CD14-positive monocyte (primary cell): ENCODE measurements around the gene NOXRED1. TPM values are rescaled to one million over a fixed set of nuclear protein-coding genes. Genes with fewer than 3 reads are reported as not detected.
A peak's percentile ranks its signal among the peaks of the same experiment; 100 is the strongest.

Experiments
- DNase-seq, 3 donors: peaks; one replicate each; pipeline ENCODE4 v3.0.0-alpha.2; 2011 to 2022
- H2AFZ ChIP-seq: 2 replicates; pipeline ENCODE4 v1.6.0; 2012; ENCODE audit warnings: mild to moderate bottlenecking, low read depth, low read length, inconsistent platforms; ENCODE audit not compliant: insufficient read depth, poor library complexity, severe bottlenecking
- H3K27ac ChIP-seq, 2 donors: 1 replicate in 1 of 2; 2 replicates in 1 of 2; pipeline ENCODE4 v1.5.1; 2012 to 2013; ENCODE audit warnings: low read length in 2 of 2, control low read depth in 1 of 2, inconsistent platforms in 1 of 2, low read depth in 1 of 2, mild to moderate bottlenecking in 1 of 2
- H3K27me3 ChIP-seq, 2 donors: one replicate each; pipeline versions ENCODE4 v1.6.0 to v1.6.1; 2011 to 2013; ENCODE audit warnings: low read length in 2 of 2; ENCODE audit not compliant: control insufficient read depth in 2 of 2, insufficient read depth in 2 of 2
- H3K36me3 ChIP-seq, 2 donors: replicated peaks in 1 of 2; 1 replicate in 1 of 2; 2 replicates in 1 of 2; pipeline versions ENCODE4 v1.5.1 to v1.6.1; 2012 to 2013; ENCODE audit warnings: low read length in 2 of 2, control low read depth in 1 of 2, inconsistent platforms in 1 of 2, mild to moderate bottlenecking in 1 of 2; ENCODE audit not compliant: insufficient read depth in 2 of 2, control insufficient read depth in 1 of 2
- H3K4me1 ChIP-seq, 2 donors: 1 replicate in 1 of 2; 2 replicates in 1 of 2; pipeline versions ENCODE4 v1.5.1 to v1.6.1; 2012 to 2013; ENCODE audit warnings: low read length in 2 of 2, control low read depth in 1 of 2, inconsistent platforms in 1 of 2, mild to moderate bottlenecking in 1 of 2, moderate library complexity in 1 of 2; ENCODE audit not compliant: insufficient read depth in 2 of 2, control insufficient read depth in 1 of 2
- H3K4me2 ChIP-seq: replicated peaks from 2 replicates; pipeline ENCODE3; 2012; ENCODE audit warnings: low read length, moderate library complexity, mild to moderate bottlenecking; ENCODE audit not compliant: poor library complexity, severe bottlenecking; ENCODE audit errors: extremely low read depth
- H3K4me3 ChIP-seq, 3 experiments: fragments of 200-600 bp in 1 of 3; sonication (generic) in 1 of 3; replicated peaks in 1 of 3; 1 replicate in 2 of 3; 2 replicates in 1 of 3; pipeline ENCODE4 v1.5.1; 2011 to 2013; ENCODE audit warnings: low read length in 3 of 3, mild to moderate bottlenecking in 3 of 3, control low read depth in 2 of 3, low read depth in 2 of 3, inconsistent platforms in 1 of 3, moderate library complexity in 1 of 3
- H3K79me2 ChIP-seq: 2 replicates; pipeline ENCODE4 v1.6.0; 2012; ENCODE audit warnings: mild to moderate bottlenecking, control low read depth, inconsistent platforms, low read length, moderate library complexity; ENCODE audit not compliant: insufficient read depth
- H3K9ac ChIP-seq: 2 replicates; pipeline ENCODE4 v1.6.0; 2017; ENCODE audit warnings: low read length, mild to moderate bottlenecking; ENCODE audit not compliant: insufficient read depth, poor library complexity, severe bottlenecking
- H3K9me3 ChIP-seq, 2 donors: replicated peaks in 1 of 2; 1 replicate in 1 of 2; 2 replicates in 1 of 2; pipeline versions ENCODE4 v1.5.1 to v1.6.1; 2012 to 2013; ENCODE audit warnings: low read length in 2 of 2, control low read depth in 1 of 2; ENCODE audit not compliant: control insufficient read depth in 1 of 2, insufficient read depth in 1 of 2
- H4K20me1 ChIP-seq: 2 replicates; pipeline ENCODE4 v1.6.0; 2012; ENCODE audit warnings: mild to moderate bottlenecking, low read length, control low read depth, moderate library complexity; ENCODE audit not compliant: insufficient read depth
- H3K27ac Mint-ChIP-seq, 7 donors: one replicate each; pipeline ENCODE4 v1.8.0; 2020; ENCODE audit warnings: mild to moderate bottlenecking in 7 of 7, mixed read lengths in 7 of 7, moderate library complexity in 6 of 7, inconsistent platforms in 2 of 7
- H3K27me3 Mint-ChIP-seq, 3 donors: one replicate each; pipeline ENCODE4 v1.8.0; 2021 to 2022; ENCODE audit warnings: low read depth in 3 of 3, mild to moderate bottlenecking in 3 of 3, mixed read lengths in 3 of 3, moderate library complexity in 3 of 3, inconsistent platforms in 1 of 3
- H3K36me3 Mint-ChIP-seq, 2 donors: one replicate each; pipeline ENCODE4 v1.8.0; 2020; ENCODE audit warnings: mixed read lengths in 2 of 2, inconsistent platforms in 1 of 2, mild to moderate bottlenecking in 1 of 2
- H3K4me1 Mint-ChIP-seq: one replicate; pipeline ENCODE4 v1.8.0; 2020; ENCODE audit warnings: mild to moderate bottlenecking, mixed read lengths
- H3K4me3 Mint-ChIP-seq, 2 donors: one replicate each; pipeline ENCODE4 v1.8.0; 2020; ENCODE audit warnings: mild to moderate bottlenecking in 2 of 2, mixed read lengths in 2 of 2, moderate library complexity in 1 of 2
- H3K9me3 Mint-ChIP-seq, 7 donors: one replicate each; pipeline ENCODE4 v1.8.0; 2020 to 2022; ENCODE audit warnings: mixed read lengths in 7 of 7, mild to moderate bottlenecking in 6 of 7, moderate library complexity in 6 of 7, inconsistent platforms in 2 of 7
- CTCF ChIP-seq: fragments of 200-600 bp; IDR thresholded peaks from one replicate; pipeline ENCODE4 v1.8.0; 2022; ENCODE audit warnings: antibody characterized with exemption, mild to moderate bottlenecking
- WGBS: methylation state at CpG from one replicate; pipeline ENCODE4 v1.1.5; 2013; ENCODE audit warnings: missing lambda C conversion rate; ENCODE audit not compliant: insufficient coverage; 5-methylcytosine and 5-hydroxymethylcytosine counted together
- intact Hi-C, 2 donors: fragments of 100-400 bp; cut with micrococcal nuclease; formaldehyde crosslinking; loops; one replicate each; pipeline versions ENCODE4 v1.15.0 to v1.15.1; 2023
- polyA plus RNA-seq, 3 donors: library from polyadenylated mRNA; depleted of rRNA in 1 of 3; unstranded in 2 of 3; stranded (reverse) in 1 of 3; fragments of 300-500 nt in 2 of 3; fragments of >200 nt in 1 of 3; fragmentation: Illumina TruSeq in 2 of 3; gene quantifications; 1 replicate in 2 of 3; 2 replicates in 1 of 3; pipeline ENCODE4 v1.2.3, GENCODE V29; 2012 to 2021

Gene NOXRED1
- polyA plus RNA-seq, 3 donors = 0.39 TPM; not detected in 2

GRCh38 chr14:77457115-77457521, 33.8 kb upstream of the NOXRED1 start:
- peaks cover 0 to 2% (median 0%) of the 10 kb centered on the region in 7 donors for H3K9me3 Mint-ChIP-seq
- TF ChIP-seq CTCF = no peak
- peak overlapping the region; percentile 95 for H2AFZ ChIP-seq
- peaks cover 25% of the 10 kb centered on the region for H3K4me1 Mint-ChIP-seq
- peaks cover 20% of the 10 kb centered on the region for H4K20me1 ChIP-seq
- H3K4me2 ChIP-seq = peak overlapping the region; percentile 96
- WGBS = 0% methylated on average over 14 of the region's 18 CpGs
- H3K9me3 ChIP-seq = no peaks in the 10 kb centered on the region
- H3K4me3 ChIP-seq = peak overlapping the region; percentile 80 to 92 (median 87)
- H3K4me1 ChIP-seq = peaks cover 19 to 31% of the 10 kb centered on the region in 2 donors
- intact Hi-C loops = loop anchor here (2.0 to 5.0 kb wide), 5 partner anchors 80 to 304 kb away; partner anchors contain the start of genes GSTZ1 (in 2 of the 2), POMT2 (in 2 of the 2), SAMD15 (in 2 of the 2) and TMED8 (in 2 of the 2)
- no peaks in the 10 kb centered on the region for H3K27me3 Mint-ChIP-seq
- H3K27ac ChIP-seq = peak overlapping the region; percentile 66 to 85
- H3K9ac ChIP-seq = peak overlapping the region; percentile 80
- no peaks in the 10 kb centered on the region for H3K27me3 ChIP-seq
- peaks cover 61% of the 10 kb centered on the region for H3K79me2 ChIP-seq
- H3K36me3 Mint-ChIP-seq = peaks cover 33 to 41% of the 10 kb centered on the region in 2 donors
- DNase-seq = peak in 1 of 3 donors; percentile 6
- H3K27ac Mint-ChIP-seq = peak overlapping the region; percentile 92 to 100 (median 95)
- peaks cover 31 to 41% of the 10 kb centered on the region in 2 donors for H3K36me3 ChIP-seq
- peak overlapping the region; percentile 100 for H3K4me3 Mint-ChIP-seq

- peak overlapping the region in 1 of 2 donors; percentile 85 for H3K27ac ChIP-seq
- peak overlapping the region in 1 of 3 experiments; percentile 92 for H3K4me3 ChIP-seq
- Mint-ChIP-seq H3K36me3 (peaks cover 33 to 41% of the 10 kb centered on the region in 2 donors), H3K9me3 (peaks cover 0 to 2% (median 0%) of the 10 kb centered on the region in 7 donors), H3K27me3 (no peaks in the 10 kb centered on the region), H3K4me3 (no peak overlapping the region), H3K4me1 (peaks cover 25% of the 10 kb centered on the region), H3K27ac (no peak overlapping the region)
- H3K36me3 ChIP-seq = peaks cover 32 to 41% of the 10 kb centered on the region in 2 donors
- no peaks in the 10 kb centered on the region for H3K27me3 ChIP-seq
- 33% methylated on average over 1 of the region's 2 CpGs for WGBS
- H3K9ac ChIP-seq = no peak overlapping the region
- H4K20me1 ChIP-seq = peaks cover 16% of the 10 kb centered on the region
- no peak for DNase-seq
- intact Hi-C loops = loop anchor here (2.0 to 5.0 kb wide), 5 partner anchors 79 to 305 kb away; partner anchors contain the start of genes GSTZ1 (in 2 of the 2), POMT2 (in 2 of the 2), SAMD15 (in 2 of the 2) and TMED8 (in 2 of the 2)
- peaks cover 19 to 31% of the 10 kb centered on the region in 2 donors for H3K4me1 ChIP-seq
- H2AFZ ChIP-seq = no peak overlapping the region
- no peaks in the 10 kb centered on the region for H3K9me3 ChIP-seq
- H3K4me2 ChIP-seq = peak overlapping the region; percentile 96
- H3K79me2 ChIP-seq = peaks cover 58% of the 10 kb centered on the region
- no peak for TF ChIP-seq CTCF
Observed at GRCh38 chr14:77455966-77456640, 32.8 kb upstream of the NOXRED1 start.
